ENCODE measurements around the gene FRMD5.
"Not testable (repeated sequence)": the region's sequence is repeated elsewhere in the genome, so short reads cannot be mapped to it uniquely, and the experiment has no call there.

The FRMD5 gene

GRCh38 chr15:44028349-44028748, 166.7 kb downstream of the FRMD5 start:
- no peak for FAIRE-seq

DNA sequence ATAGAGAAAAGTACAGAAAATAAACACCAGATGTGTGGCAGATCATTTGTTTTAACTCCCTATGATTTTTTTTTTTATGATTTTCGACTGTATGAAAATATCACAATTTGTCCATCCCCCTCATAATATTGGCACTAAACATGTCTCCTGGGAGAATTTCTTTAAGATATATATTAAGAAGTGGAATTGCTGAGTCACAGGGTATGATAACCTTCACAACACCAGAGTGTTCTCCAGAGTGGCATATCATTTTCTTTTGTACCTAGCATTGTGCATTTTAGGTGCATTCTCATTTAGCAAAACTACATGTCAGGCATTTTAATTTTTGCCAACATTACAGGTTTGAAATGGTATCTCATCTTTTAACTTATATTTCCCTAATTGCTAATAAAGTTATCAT, 170.9 kb downstream of the FRMD5 start:
- no peak for FAIRE-seq

GRCh38 chr15:44023176-44023575, 171.9 kb downstream of the FRMD5 start:
- no peak for FAIRE-seq

DNA sequence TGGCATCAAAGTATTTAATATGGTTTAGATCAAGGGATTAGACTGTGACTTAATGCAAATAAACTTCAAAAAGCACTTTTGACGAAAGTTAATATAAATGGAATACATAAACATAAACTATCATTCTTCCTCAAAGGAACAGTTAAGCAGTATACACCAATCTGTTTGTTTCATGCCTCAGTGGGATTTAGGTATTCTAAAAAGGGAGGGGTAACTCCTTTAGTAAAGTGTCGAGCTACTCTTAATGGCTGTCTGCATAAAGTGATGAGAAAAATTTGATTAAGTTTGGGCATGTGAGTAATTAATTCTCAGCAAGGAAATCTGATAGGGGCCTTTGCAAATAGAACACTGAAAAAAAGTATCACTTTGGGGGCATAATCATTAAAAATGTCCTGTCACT, 176.9 kb downstream of the FRMD5 start:
- FAIRE-seq, result no peak

- no peak for FAIRE-seq
Measured at GRCh38 chr15:44015545-44016305, 179.3 kb downstream of the FRMD5 start.

DNA sequence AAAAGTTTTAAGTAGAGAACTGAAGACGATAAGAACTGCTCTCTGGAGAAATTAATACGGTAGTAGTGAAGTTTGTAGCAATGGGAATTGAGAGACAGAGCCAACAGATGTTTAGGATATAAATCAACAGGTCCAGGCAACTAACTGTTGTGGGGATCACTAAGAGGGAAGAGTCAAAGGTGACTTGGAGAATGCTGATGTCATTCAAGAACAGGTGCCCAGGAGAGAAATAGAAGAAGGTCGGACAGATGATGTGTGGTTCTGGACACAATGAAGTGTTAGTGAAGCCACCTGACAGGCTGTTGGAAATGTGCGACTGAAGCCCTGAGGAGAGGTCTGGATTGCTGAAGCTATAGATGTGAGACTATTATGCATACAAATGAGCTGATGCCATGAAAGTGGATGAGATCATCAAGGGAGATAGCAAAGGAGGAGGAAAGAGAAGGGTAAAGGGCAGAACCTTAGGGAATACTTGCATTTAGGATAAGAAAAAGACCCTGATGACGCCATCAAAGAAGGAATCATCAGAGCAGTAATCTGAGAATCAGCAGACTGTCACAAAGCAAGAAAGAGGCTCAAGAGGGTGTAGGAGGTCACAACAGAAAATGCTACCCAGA, 183.7 kb downstream of the FRMD5 start:
- FAIRE-seq, result no peak

DNA sequence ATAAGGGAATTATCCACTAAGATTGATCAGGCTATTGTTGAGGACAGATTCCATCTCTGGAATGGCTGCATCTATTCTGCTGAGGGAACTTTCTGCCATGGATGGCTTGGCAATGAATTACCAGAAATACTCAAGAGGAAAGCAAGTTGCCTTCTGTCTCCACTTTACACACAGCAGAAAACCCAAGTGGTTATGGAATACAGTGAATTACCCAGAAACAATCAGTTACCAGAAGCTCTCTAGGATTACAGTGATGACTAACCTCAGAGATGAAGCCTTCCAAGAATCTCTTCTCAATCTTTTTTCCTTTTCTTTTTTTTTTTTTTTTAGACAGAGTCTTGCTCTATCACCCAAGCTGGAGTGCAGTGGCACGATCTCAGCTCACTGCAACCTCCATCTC, 185.0 kb downstream of the FRMD5 start:
- FAIRE-seq, result no peak

- no peak for FAIRE-seq
Measured at GRCh38 chr15:44009038-44009437, 186.0 kb downstream of the FRMD5 start.

GRCh38 chr15:44000248-44000647, 194.8 kb downstream of the FRMD5 start:
- not testable (repeated sequence) for FAIRE-seq

DNA sequence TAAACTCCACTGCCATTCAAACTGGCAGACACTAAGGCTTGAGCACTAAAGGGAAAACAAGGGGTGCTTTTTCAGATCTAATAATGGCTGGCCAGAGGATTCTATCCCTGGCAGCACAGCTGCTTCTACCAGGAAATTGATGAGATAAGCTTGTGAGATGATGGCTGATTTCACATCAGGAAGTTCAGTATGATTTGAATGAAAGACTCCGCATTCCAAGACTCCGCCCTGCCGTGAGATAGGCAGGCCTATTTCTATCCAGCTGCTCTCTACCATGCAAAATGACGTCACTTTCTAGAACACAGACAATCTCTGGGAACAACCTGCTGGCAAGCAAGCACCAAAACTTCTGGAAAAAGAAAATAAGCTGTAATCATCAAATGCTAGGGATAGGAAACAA, 196.5 kb downstream of the FRMD5 start:
- FAIRE-seq, result no peak

DNA sequence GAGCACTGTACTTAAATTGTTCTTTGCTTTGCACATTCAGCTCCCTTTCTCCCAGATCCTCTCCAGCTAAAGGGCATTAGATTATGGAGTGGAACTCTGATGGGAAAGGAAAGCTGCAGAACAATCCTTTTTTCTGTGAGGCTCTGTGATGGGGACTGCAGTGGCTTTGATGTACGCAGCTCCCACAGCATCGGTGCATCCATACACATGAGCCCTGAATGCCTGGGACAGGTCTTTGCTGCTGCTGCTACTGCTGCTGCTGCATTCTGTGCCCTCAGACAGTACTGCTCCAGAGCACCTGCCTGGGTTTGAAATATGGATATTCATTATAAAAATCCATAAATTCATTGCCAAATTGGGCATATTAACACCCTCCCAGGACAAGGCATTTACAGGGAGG, 203.9 kb downstream of the FRMD5 start:
- FAIRE-seq, result no peak

DNA sequence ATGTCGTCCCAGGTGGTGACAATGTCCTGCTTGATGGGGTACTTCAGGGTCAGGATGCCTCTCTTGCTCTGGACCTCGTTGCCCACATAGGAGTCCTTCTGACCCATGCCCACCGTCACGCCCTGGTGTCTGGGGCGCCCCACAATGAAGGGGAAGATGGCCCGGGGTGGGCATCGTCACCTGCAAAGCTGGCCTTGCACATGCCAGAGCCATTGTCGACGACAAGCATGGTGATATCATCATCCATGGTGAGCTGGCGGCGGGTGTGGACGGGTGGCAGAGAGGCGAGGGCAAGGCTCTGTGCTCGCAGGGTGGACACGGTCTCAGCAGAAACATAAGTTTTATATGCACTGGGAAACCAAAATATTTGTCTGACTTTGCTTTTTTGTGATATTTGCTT, 205.1 kb downstream of the FRMD5 start:
- FAIRE-seq, result no peak

- FAIRE-seq, result no peak
Measured at GRCh38 chr15:43988900-43989299, 206.2 kb downstream of the FRMD5 start.

DNA sequence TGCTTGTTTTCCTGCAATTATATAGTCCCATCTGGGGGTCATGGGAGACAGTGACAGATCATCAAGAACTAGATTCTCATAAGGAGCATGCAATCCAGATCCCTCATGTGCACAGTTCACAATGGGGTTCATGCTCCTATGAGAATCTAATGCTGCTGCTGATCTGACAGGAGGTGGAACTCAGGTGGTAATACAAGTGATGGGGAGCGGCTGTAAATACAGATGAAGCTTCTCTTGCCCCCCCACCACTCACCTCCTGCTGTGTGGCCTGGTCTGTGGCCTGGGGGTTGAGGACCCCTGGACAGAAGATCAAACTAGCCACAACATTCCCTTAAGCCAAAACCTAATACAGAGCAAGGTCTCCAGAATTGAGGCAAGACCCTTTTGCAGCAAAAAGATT, 207.1 kb downstream of the FRMD5 start:
- FAIRE-seq, result no peak

GRCh38 chr15:43985976-43986680, 208.9 kb downstream of the FRMD5 start:
- no peak for FAIRE-seq

- FAIRE-seq, result no peak
Measured at GRCh38 chr15:43981576-43981975, 213.5 kb downstream of the FRMD5 start.

DNA sequence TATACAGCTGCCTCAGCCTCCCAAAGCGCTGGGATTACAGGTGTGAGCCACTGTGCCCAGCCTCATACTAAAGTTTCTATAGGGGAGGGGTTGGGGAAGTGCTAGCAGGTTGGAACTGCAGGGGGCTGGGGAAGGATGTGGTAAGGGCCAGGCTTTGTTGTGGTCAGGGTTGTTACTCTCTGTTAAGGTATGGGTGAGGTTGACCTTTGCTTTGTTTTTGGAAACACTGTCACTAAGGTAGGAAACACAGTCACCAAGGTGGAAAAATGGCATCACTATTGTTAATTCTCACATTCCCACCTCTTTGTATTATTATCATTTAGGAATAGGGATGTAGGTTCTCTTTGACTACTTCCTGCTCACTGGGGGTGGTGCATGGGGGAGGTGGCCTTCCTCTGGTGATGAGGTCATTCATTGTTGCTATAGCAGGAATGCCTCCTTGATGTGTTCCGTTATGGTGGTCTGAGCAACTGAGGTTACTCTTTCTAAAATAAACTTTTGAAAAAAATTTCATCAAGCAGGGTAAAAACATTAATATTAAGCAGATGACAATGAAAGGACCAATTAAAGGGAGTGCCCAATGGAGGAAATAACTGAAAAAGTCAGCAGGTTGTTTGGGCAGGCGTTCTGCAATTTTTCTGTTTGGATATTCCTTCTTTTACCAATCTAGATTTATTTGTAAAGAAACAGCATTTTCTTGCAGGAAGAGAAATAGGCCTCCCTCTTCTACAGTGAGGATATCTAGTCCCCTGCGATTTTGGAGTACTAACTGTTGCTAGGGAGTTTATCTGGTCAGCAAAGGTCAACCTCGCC, 217.8 kb downstream of the FRMD5 start:
- FAIRE-seq, result no peak

DNA sequence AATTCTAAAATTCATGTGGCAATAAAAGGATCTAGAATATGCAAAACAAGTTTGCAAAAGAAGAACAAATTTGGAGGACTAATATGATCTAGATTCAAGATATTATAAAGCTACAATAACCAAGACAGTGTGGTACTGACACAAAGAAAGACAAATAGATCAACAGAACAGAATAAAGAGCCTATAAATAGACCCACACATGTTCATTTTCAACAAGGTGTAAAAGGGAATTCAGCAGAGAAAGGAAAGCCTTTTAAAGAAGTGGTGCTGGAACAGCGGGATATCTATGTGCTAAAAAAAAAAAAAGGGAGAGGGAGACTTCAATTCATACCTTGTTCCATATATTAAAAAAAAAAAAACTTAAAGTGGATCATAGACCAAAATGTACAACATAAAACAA, 219.3 kb downstream of the FRMD5 start:
- FAIRE-seq, result no peak

DNA sequence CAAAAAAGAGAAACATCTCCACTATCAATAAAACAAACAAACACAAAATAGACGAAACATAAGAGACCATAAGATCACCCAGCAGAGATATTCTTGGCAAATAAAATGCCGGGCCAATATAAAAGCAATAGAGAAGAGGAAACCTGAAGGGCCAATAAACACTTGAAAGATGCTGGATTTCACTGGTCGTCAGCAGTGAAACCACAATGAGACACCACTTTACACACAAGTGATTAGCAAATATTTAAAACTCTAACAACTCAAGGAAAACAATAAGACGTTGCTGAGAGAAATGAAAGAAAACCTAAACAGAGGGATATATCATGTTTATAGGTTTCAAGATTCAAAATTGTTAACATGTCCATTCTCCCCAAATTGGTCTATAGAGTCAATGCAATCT, 219.7 kb downstream of the FRMD5 start:
- FAIRE-seq, result no peak

DNA sequence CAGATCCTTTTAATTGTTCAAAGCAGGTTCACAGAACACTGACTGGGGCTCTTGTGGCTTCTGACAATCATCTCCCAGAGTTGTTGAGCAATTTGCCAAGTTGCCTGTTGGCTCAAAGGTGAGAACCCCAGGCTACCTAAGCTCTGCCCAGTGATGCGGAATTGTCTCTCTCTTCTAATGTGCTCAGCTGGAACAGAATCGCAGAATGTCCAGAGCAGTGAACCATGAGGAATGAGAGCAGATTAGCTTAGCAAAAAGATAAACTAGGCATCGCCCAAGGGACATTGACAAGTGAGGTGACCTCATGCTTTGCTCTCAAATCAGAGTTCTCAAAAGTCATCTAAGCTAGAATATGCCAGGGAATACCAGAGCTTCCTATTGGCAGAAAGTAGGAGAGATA, 220.2 kb downstream of the FRMD5 start:
- FAIRE-seq, result no peak

GRCh38 chr15:43969802-43970375, 225.2 kb downstream of the FRMD5 start:
- FAIRE-seq, result no peak

DNA sequence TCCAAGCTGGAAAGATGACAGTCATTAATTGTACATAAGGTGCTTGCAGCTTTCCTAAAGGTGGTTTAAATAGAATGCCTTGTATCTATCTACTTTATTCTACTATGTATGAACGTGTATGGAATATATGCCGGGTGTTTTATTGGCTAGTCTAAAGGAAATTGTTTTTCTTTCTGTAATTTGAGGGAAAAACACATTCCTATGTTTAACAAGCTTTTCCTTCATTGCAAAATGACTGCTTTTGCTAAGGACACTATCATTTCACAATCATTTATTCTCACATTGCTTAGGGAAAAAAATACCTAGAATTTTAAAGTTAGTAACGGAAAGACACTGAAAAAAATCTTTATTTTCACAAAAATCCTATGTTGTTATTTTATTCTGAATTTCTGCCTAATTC, 226.5 kb downstream of the FRMD5 start:
- FAIRE-seq, result no peak

DNA sequence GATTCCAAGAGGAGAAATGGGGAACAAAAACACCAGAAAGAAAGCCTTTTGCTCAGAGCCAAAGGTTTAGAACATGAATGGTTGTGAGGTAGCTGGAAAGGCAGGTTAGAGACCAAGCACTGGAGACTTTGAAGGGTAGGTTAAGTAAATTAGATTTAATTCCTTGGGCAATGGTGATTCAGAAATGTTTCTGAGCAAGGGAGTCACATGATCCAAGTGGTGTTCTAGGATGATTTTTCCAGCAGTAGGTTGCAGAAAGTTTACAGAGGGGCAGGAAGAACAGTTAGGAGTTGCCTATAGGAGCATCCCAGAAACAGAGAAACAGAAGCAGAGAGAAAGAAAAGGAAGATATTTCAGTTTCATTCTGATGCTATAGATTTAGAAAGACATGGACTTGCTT, 228.4 kb downstream of the FRMD5 start:
- no peak for FAIRE-seq
